WTC11 (cell line): Measurements from ENCODE around the gene MADCAM1. TPM values are rescaled to one million over a fixed set of nuclear protein-coding genes. Genes with fewer than 3 reads are reported as not detected.

Experiments
- ATAC-seq: fragments of 200-7000 bp; cut with Tn5 transposase; 2 replicates; pipeline ENCODE4 v1.10.0; 2021; ENCODE audit warnings: mild to moderate bottlenecking, moderate library complexity
- CTCF ChIA-PET: fragments of 300-600 bp; sonication (Branson Sonifier 250); formaldehyde crosslinking; loops from one replicate; lab custom pipeline; 2021; ENCODE audit warnings: antibody characterized with exemption; lab: Charles Lee
- POLR2A ChIA-PET: fragments of 350-600 bp; sonication (Branson Sonifier 250); formaldehyde crosslinking; loops from one replicate; lab custom pipeline; 2021; ENCODE audit warnings: antibody characterized with exemption; lab: Charles Lee
- DNase-seq: peaks from one replicate; pipeline ENCODE4 v3.0.0; 2021; ENCODE audit warnings: low spot score
- H3K27ac Mint-ChIP-seq: 2 replicates; pipeline ENCODE4 v1.8.0; 2021; ENCODE audit warnings: mixed read lengths
- H3K27me3 Mint-ChIP-seq: 2 replicates; pipeline ENCODE4 v1.8.0; 2021; ENCODE audit warnings: low read depth, mild to moderate bottlenecking, moderate library complexity, mixed read lengths
- H3K36me3 Mint-ChIP-seq: 2 replicates; pipeline ENCODE4 v1.8.0; 2021; ENCODE audit warnings: mixed read lengths
- H3K4me1 Mint-ChIP-seq: 2 replicates; pipeline ENCODE4 v1.8.0; 2022; ENCODE audit warnings: mixed read lengths
- H3K4me3 Mint-ChIP-seq: 2 replicates; pipeline ENCODE4 v1.8.0; 2021; ENCODE audit warnings: mild to moderate bottlenecking, moderate library complexity, mixed read lengths
- H3K9me3 Mint-ChIP-seq: 2 replicates; pipeline ENCODE4 v1.8.0; 2021; ENCODE audit warnings: mixed read lengths
- ATF3 ChIP-seq: sonication (generic); formaldehyde crosslinking; conservative IDR thresholded peaks from 2 replicates; pipeline ENCODE4 v1.8.1; 2022; ENCODE audit warnings: mild to moderate bottlenecking, missing genetic modification reagents
- ATF6 ChIP-seq: sonication (generic); formaldehyde crosslinking; IDR thresholded peaks from 2 replicates; pipeline ENCODE4 v1.8.1; 2023; ENCODE audit warnings: mild to moderate bottlenecking, missing genetic modification reagents
- CBFB ChIP-seq: sonication (generic); formaldehyde crosslinking; IDR thresholded peaks from 2 replicates; pipeline ENCODE4 v1.8.1; 2022; ENCODE audit warnings: mild to moderate bottlenecking, low read depth, missing genetic modification reagents
- CREM ChIP-seq: sonication (generic); formaldehyde crosslinking; IDR thresholded peaks from 2 replicates; pipeline ENCODE4 v1.8.1; 2022; ENCODE audit warnings: mild to moderate bottlenecking, missing genetic modification reagents, moderate library complexity
- E2F4 ChIP-seq: sonication (generic); formaldehyde crosslinking; IDR thresholded peaks from 2 replicates; pipeline ENCODE4 v1.8.1; 2022; ENCODE audit warnings: low read depth, mild to moderate bottlenecking, moderate library complexity, missing genetic modification reagents, borderline replicate concordance
- FOXP1 ChIP-seq: sonication (generic); formaldehyde crosslinking; IDR thresholded peaks from 2 replicates; pipeline ENCODE4 v1.8.0; 2022; ENCODE audit warnings: missing genetic modification reagents, mild to moderate bottlenecking, moderate library complexity, borderline replicate concordance
- KAT7 ChIP-seq: sonication (generic); formaldehyde crosslinking; IDR thresholded peaks from 2 replicates; pipeline ENCODE4 v1.8.1; 2023; ENCODE audit warnings: missing genetic modification reagents, mild to moderate bottlenecking, borderline replicate concordance
- MAX ChIP-seq: sonication (generic); formaldehyde crosslinking; IDR thresholded peaks from 2 replicates; pipeline ENCODE4 v1.8.0; 2022; ENCODE audit warnings: mild to moderate bottlenecking, missing genetic modification reagents
- MLX ChIP-seq: sonication (generic); formaldehyde crosslinking; IDR thresholded peaks from 2 replicates; pipeline ENCODE4 v1.8.1; 2023; ENCODE audit warnings: mild to moderate bottlenecking, missing genetic modification reagents, moderate library complexity
- MXD4 ChIP-seq: fragments of 250-450 bp; sonication (Bioruptor Pico); IDR thresholded peaks from 2 replicates; pipeline ENCODE4 v1.8.0; 2021; ENCODE audit warnings: mild to moderate bottlenecking, moderate library complexity, borderline replicate concordance
- NFE2L1 ChIP-seq: sonication (generic); formaldehyde crosslinking; IDR thresholded peaks from 2 replicates; pipeline ENCODE4 v1.8.1; 2023; ENCODE audit warnings: missing genetic modification reagents
- NR3C1 ChIP-seq: sonication (generic); formaldehyde crosslinking; conservative IDR thresholded peaks from 2 replicates; pipeline ENCODE4 v1.8.1; 2023; ENCODE audit warnings: low read depth, mild to moderate bottlenecking, missing genetic modification reagents
- PRDM15 ChIP-seq: sonication (generic); formaldehyde crosslinking; IDR thresholded peaks from 2 replicates; pipeline ENCODE4 v1.8.0; 2022; ENCODE audit warnings: missing genetic modification reagents
- RORB ChIP-seq: fragments of 250-450 bp; sonication (Bioruptor Pico); IDR thresholded peaks from 2 replicates; pipeline ENCODE4 v1.9.0; 2021; ENCODE audit warnings: mild to moderate bottlenecking
- SMAD4 ChIP-seq: sonication (generic); formaldehyde crosslinking; IDR thresholded peaks from 2 replicates; pipeline ENCODE4 v1.8.0; 2022; ENCODE audit warnings: mild to moderate bottlenecking, missing genetic modification reagents
- TEAD4 ChIP-seq: sonication (generic); formaldehyde crosslinking; IDR thresholded peaks from 2 replicates; pipeline ENCODE4 v1.8.0; 2022; ENCODE audit warnings: mild to moderate bottlenecking, missing genetic modification reagents
- USF2 ChIP-seq: sonication (generic); formaldehyde crosslinking; IDR thresholded peaks from 2 replicates; pipeline ENCODE4 v1.8.1; 2023; ENCODE audit warnings: mild to moderate bottlenecking, missing genetic modification reagents, moderate library complexity
- ZNF232 ChIP-seq: sonication (generic); formaldehyde crosslinking; IDR thresholded peaks from 2 replicates; pipeline ENCODE4 v1.8.0; 2022; ENCODE audit warnings: mild to moderate bottlenecking, missing genetic modification reagents
- ZNF281 ChIP-seq: sonication (generic); formaldehyde crosslinking; IDR thresholded peaks from 2 replicates; pipeline ENCODE4 v1.8.0; 2023; ENCODE audit warnings: mild to moderate bottlenecking, missing genetic modification reagents
- ZSCAN18 ChIP-seq: fragments of 250-450 bp; sonication (Bioruptor Pico); IDR thresholded peaks from 2 replicates; pipeline ENCODE4 v2.1.2; 2022; ENCODE audit warnings: mild to moderate bottlenecking, moderate library complexity
- total RNA-seq: library from RNA; stranded (reverse); gene quantifications from 3 replicates; pipeline ENCODE4 v1.2.3, GENCODE V29; 2021

The MADCAM1 gene
- total RNA-seq, 1 experiment from 2014 or later: 4.7 TPM

- no peak within 1 kb of the TSS for H3K27ac Mint-ChIP-seq
- no peaks in the 10 kb centered on the region for H3K36me3 Mint-ChIP-seq
- TF ChIP-seq NFE2L1 (CRISPR knock-in tag) (no peak), FOXP1 (CRISPR knock-in tag) (no peak), SMAD4 (CRISPR knock-in tag) (no peak), MXD4 (CRISPR knock-in tag) (no peak), RORB (CRISPR knock-in tag) (no peak), ZNF232 (CRISPR knock-in tag) (no peak), ATF3 (CRISPR knock-in tag) (no peak), CBFB (CRISPR knock-in tag) (no peak), ZNF281 (CRISPR knock-in tag) (no peak), USF2 (CRISPR knock-in tag) (no peak), ATF6 (CRISPR knock-in tag) (no peak), MAX (CRISPR knock-in tag) (no peak), PRDM15 (no peak), TEAD4 (no peak), CREM (CRISPR knock-in tag) (no peak), NR3C1 (CRISPR knock-in tag) (no peak), KAT7 (CRISPR knock-in tag) (no peak), E2F4 (CRISPR knock-in tag) (no peak), ZSCAN18 (CRISPR knock-in tag) (no peak), MLX (no peak)
- peaks cover 6% of the 10 kb centered on the region; the same call in 1 of the 2 replicates for H3K4me1 Mint-ChIP-seq
- H3K27me3 Mint-ChIP-seq: peaks cover 35% of the 10 kb centered on the region
- CTCF ChIA-PET: interaction anchor here (0.6 to 3.8 kb wide), 10 partner anchors 17 to 220 kb away, joined by 3 to 17 read pairs (median 4); partner anchors contain the start of gene C2CD4C
- ATAC-seq: no peak; the same call in 1 of the 2 replicates
- DNase-seq: no peak
- POLR2A ChIA-PET: interaction anchor here (0.6 kb wide), 1 partner anchor 52 kb away, joined by 3 read pairs; no protein-coding TSS in a partner anchor
- no peaks in the 10 kb centered on the region; the same call in 1 of the 2 replicates for H3K9me3 Mint-ChIP-seq
- peak within 1 kb of the TSS; percentile 73 for H3K4me3 Mint-ChIP-seq
Observed at GRCh38 chr19:460877-461720, 35.2 kb upstream of the MADCAM1 start, which contains the start of gene SHC2. TSS of gene SHC2 (minus strand) at chr19:461033. CDS start at chr19:460996, 37 bp downstream.
